ENCODE measurements around the gene FBXW5.

FBXW5 gene

DNA sequence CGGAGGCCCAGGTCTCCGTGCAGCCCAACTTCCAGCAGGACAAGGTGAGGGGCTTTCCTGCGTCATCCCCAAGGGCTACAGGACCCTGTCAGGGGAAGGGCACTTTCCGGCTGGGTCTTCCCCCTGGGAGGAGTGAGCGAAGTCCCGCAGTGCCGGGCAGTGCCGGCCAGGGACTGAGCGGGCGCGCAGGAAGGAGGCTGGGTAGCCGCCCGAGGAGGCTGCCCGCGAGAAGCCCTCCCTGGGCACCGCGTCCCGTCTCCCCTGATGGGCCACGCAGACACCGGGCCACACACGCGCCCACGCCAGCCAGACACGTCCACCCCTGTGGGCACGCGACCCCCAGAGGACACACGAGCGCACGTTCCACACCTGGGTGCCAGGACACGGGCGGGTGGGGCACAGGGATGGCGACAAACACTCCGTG, 33.1 kb upstream of the FBXW5 start:
- H3K9ac ChIP-seq (ENCODE audit: low read depth in 1 of 2, low read length in 2 of 2), result no peak overlapping the region
- H3K4me3 ChIP-seq (ENCODE audit: low read depth in 1 of 2, low read length in 2 of 2), result peak overlapping the region; percentile 40 to 45
- no peaks in the 10 kb centered on the region for H3K36me3 ChIP-seq (ENCODE audit: control insufficient read depth in 1 of 2, insufficient read depth in 2 of 2, low read length in 2 of 2)
- peaks cover 0 to 13% of the 10 kb centered on the region in 2 donors for H3K4me1 ChIP-seq (ENCODE audit: control insufficient read depth in 1 of 2, insufficient read depth in 2 of 2, low read length in 2 of 2)
- peaks cover 0 to 16% of the 10 kb centered on the region in 2 donors for H3K27me3 ChIP-seq (ENCODE audit: control insufficient read depth in 1 of 2, insufficient read depth in 2 of 2, low read length in 2 of 2)
- H3K9me3 ChIP-seq (ENCODE audit: control insufficient read depth in 1 of 2, low read length in 2 of 2), result no peaks in the 10 kb centered on the region
- H3K27ac ChIP-seq (ENCODE audit: low read depth, low read length), result no peak overlapping the region

GRCh38 chr9:136977223-136977622, 32.7 kb upstream of the FBXW5 start, which contains the start of gene PTGDS:
Gene PTGDS, plus strand, starts transcription at chr9:136977504. Its CDS starts 75 bp downstream, at chr9:136977579.
- H3K27me3 ChIP-seq (ENCODE audit: control insufficient read depth in 1 of 2, insufficient read depth in 2 of 2, low read length in 2 of 2), result peaks cover 0 to 16% of the 10 kb centered on the region in 2 donors
- H3K27ac ChIP-seq (ENCODE audit: low read depth, low read length), result no peak within 1 kb of the TSS
- H3K4me1 ChIP-seq (ENCODE audit: control insufficient read depth in 1 of 2, insufficient read depth in 2 of 2, low read length in 2 of 2), result peaks cover 0 to 13% of the 10 kb centered on the region in 2 donors
- H3K9me3 ChIP-seq (ENCODE audit: control insufficient read depth in 1 of 2, low read length in 2 of 2), result no peaks in the 10 kb centered on the region
- no peaks in the 10 kb centered on the region for H3K36me3 ChIP-seq (ENCODE audit: control insufficient read depth in 1 of 2, insufficient read depth in 2 of 2, low read length in 2 of 2)
- no peak within 1 kb of the TSS for H3K9ac ChIP-seq (ENCODE audit: low read depth in 1 of 2, low read length in 2 of 2)
- peak within 1 kb of the TSS; percentile 40 to 45 for H3K4me3 ChIP-seq (ENCODE audit: low read depth in 1 of 2, low read length in 2 of 2)

GRCh38 chr9:136975644-136976043, 31.1 kb upstream of the FBXW5 start:
- Histone ChIP-seq H3K4me3 (ENCODE audit: low read depth in 1 of 2, low read length in 2 of 2) (no peak overlapping the region), H3K9me3 (ENCODE audit: control insufficient read depth in 1 of 2, low read length in 2 of 2) (no peaks in the 10 kb centered on the region), H3K27ac (ENCODE audit: low read depth, low read length) (no peak overlapping the region), H3K4me1 (ENCODE audit: control insufficient read depth in 1 of 2, insufficient read depth in 2 of 2, low read length in 2 of 2) (peaks cover 0 to 13% of the 10 kb centered on the region in 2 donors), H3K36me3 (ENCODE audit: control insufficient read depth in 1 of 2, insufficient read depth in 2 of 2, low read length in 2 of 2) (no peaks in the 10 kb centered on the region), H3K9ac (ENCODE audit: low read depth in 1 of 2, low read length in 2 of 2) (no peak overlapping the region), H3K27me3 (ENCODE audit: control insufficient read depth in 1 of 2, insufficient read depth in 2 of 2, low read length in 2 of 2) (peaks cover 0 to 16% of the 10 kb centered on the region in 2 donors)

DNA sequence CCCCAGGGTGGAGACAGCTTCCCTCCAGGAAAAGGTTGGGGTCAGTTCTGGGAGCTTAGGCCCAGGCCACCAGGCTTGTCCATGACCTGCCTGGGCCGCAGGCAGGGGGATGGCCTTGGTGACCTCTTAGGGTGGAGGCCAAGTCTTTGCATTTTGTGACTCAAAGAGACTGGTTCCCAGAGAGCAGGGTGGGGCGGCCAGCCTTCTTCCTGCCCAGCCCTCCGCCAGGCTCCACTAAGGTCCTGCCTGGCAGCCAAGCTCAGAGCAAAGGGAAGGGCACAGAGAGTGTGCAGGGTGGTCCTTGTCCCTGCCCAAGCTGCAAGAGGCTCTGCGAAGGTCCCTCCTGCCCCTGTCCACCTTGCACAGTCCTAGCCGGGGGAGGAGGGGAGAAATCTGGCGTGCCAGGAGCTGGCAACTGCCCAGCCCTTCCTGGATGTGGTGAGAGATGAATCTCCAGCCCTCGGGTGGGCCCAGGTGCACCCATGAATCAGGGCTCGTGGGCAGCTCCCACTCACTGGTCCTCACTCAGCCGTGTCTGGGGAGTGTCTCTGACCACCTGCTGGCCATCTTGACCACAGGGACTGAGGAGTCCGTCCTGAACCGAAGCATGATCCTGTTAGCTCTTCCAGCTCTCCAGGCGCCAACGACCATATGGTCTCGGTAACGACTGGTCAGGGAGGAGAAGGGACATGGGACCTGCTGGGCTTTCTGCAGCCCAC, 30.4 kb upstream of the FBXW5 start:
- H3K4me1 ChIP-seq (ENCODE audit: control insufficient read depth in 1 of 2, insufficient read depth in 2 of 2, low read length in 2 of 2), result peaks cover 0 to 13% of the 10 kb centered on the region in 2 donors
- no peaks in the 10 kb centered on the region for H3K36me3 ChIP-seq (ENCODE audit: control insufficient read depth in 1 of 2, insufficient read depth in 2 of 2, low read length in 2 of 2)
- peaks cover 0 to 16% of the 10 kb centered on the region in 2 donors for H3K27me3 ChIP-seq (ENCODE audit: control insufficient read depth in 1 of 2, insufficient read depth in 2 of 2, low read length in 2 of 2)
- H3K4me3 ChIP-seq (ENCODE audit: low read depth in 1 of 2, low read length in 2 of 2), result no peak overlapping the region
- no peak overlapping the region for H3K9ac ChIP-seq (ENCODE audit: low read depth in 1 of 2, low read length in 2 of 2)
- no peak overlapping the region for H3K27ac ChIP-seq (ENCODE audit: low read depth, low read length)
- no peaks in the 10 kb centered on the region for H3K9me3 ChIP-seq (ENCODE audit: control insufficient read depth in 1 of 2, low read length in 2 of 2)

GRCh38 chr9:136973618-136974617, 29.4 kb upstream of the FBXW5 start:
- H3K27me3 ChIP-seq (ENCODE audit: control insufficient read depth in 1 of 2, insufficient read depth in 2 of 2, low read length in 2 of 2), result peaks cover 0 to 16% of the 10 kb centered on the region in 2 donors
- no peak overlapping the region for H3K27ac ChIP-seq (ENCODE audit: low read depth, low read length)
- no peaks in the 10 kb centered on the region for H3K9me3 ChIP-seq (ENCODE audit: control insufficient read depth in 1 of 2, low read length in 2 of 2)
- no peaks in the 10 kb centered on the region for H3K36me3 ChIP-seq (ENCODE audit: control insufficient read depth in 1 of 2, insufficient read depth in 2 of 2, low read length in 2 of 2)
- no peak overlapping the region for H3K9ac ChIP-seq (ENCODE audit: low read depth in 1 of 2, low read length in 2 of 2)
- no peak overlapping the region for H3K4me3 ChIP-seq (ENCODE audit: low read depth in 1 of 2, low read length in 2 of 2)
- H3K4me1 ChIP-seq (ENCODE audit: control insufficient read depth in 1 of 2, insufficient read depth in 2 of 2, low read length in 2 of 2), result peaks cover 0 to 13% of the 10 kb centered on the region in 2 donors

GRCh38 chr9:136972743-136973142, 28.2 kb upstream of the FBXW5 start:
- no peak overlapping the region for H3K9ac ChIP-seq (ENCODE audit: low read depth in 1 of 2, low read length in 2 of 2)
- H3K36me3 ChIP-seq (ENCODE audit: control insufficient read depth in 1 of 2, insufficient read depth in 2 of 2, low read length in 2 of 2), result no peaks in the 10 kb centered on the region
- peaks cover 0 to 8% of the 10 kb centered on the region in 2 donors for H3K4me1 ChIP-seq (ENCODE audit: control insufficient read depth in 1 of 2, insufficient read depth in 2 of 2, low read length in 2 of 2)
- peaks cover 0 to 14% of the 10 kb centered on the region in 2 donors for H3K27me3 ChIP-seq (ENCODE audit: control insufficient read depth in 1 of 2, insufficient read depth in 2 of 2, low read length in 2 of 2)
- H3K9me3 ChIP-seq (ENCODE audit: control insufficient read depth in 1 of 2, low read length in 2 of 2), result no peaks in the 10 kb centered on the region
- H3K27ac ChIP-seq (ENCODE audit: low read depth, low read length), result no peak overlapping the region
- H3K4me3 ChIP-seq (ENCODE audit: low read depth in 1 of 2, low read length in 2 of 2), result no peak overlapping the region

GRCh38 chr9:136972335-136972734, 27.8 kb upstream of the FBXW5 start:
- no peaks in the 10 kb centered on the region for H3K36me3 ChIP-seq (ENCODE audit: control insufficient read depth in 1 of 2, insufficient read depth in 2 of 2, low read length in 2 of 2)
- H3K27me3 ChIP-seq (ENCODE audit: control insufficient read depth in 1 of 2, insufficient read depth in 2 of 2, low read length in 2 of 2), result peaks cover 0 to 10% of the 10 kb centered on the region in 2 donors
- no peak overlapping the region for H3K9ac ChIP-seq (ENCODE audit: low read depth in 1 of 2, low read length in 2 of 2)
- no peaks in the 10 kb centered on the region for H3K9me3 ChIP-seq (ENCODE audit: control insufficient read depth in 1 of 2, low read length in 2 of 2)
- H3K4me1 ChIP-seq (ENCODE audit: control insufficient read depth in 1 of 2, insufficient read depth in 2 of 2, low read length in 2 of 2), result peaks cover 0 to 6% of the 10 kb centered on the region in 2 donors
- H3K27ac ChIP-seq (ENCODE audit: low read depth, low read length), result no peak overlapping the region
- no peak overlapping the region for H3K4me3 ChIP-seq (ENCODE audit: low read depth in 1 of 2, low read length in 2 of 2)

- Histone ChIP-seq H3K27ac (ENCODE audit: low read depth, low read length) (no peak overlapping the region), H3K9me3 (ENCODE audit: control insufficient read depth in 1 of 2, low read length in 2 of 2) (no peaks in the 10 kb centered on the region), H3K9ac (ENCODE audit: low read depth in 1 of 2, low read length in 2 of 2) (no peak overlapping the region), H3K4me1 (ENCODE audit: control insufficient read depth in 1 of 2, insufficient read depth in 2 of 2, low read length in 2 of 2) (peaks cover 0 to 5% of the 10 kb centered on the region in 2 donors), H3K27me3 (ENCODE audit: control insufficient read depth in 1 of 2, insufficient read depth in 2 of 2, low read length in 2 of 2) (peaks cover 0 to 5% of the 10 kb centered on the region in 2 donors), H3K4me3 (ENCODE audit: low read depth in 1 of 2, low read length in 2 of 2) (no peak overlapping the region), H3K36me3 (ENCODE audit: control insufficient read depth in 1 of 2, insufficient read depth in 2 of 2, low read length in 2 of 2) (no peaks in the 10 kb centered on the region)
These were observed 27.2 kb upstream of the FBXW5 start for GRCh38 chr9:136971746-136972145.

DNA sequence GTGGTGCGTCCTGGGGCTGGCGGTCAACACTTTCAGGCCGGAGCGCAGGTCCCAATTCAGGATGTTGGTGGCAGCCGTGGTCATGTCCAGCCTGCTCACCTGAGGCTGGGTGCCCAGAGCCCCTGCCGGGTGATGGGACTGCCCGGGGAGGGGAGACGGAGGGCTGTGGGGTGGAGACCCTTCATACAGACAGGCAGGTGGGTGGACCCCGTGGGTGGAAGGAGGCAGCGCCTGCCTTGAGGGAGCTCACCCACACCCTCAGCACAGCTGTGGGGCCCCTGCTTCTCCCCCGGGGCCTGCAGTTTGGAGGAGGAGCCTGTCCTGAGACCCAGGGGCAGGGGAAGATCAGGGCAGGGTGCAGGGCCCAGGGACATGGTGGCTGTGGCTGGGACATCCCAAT, 25.8 kb upstream of the FBXW5 start:
- H3K27me3 ChIP-seq (ENCODE audit: control insufficient read depth in 1 of 2, insufficient read depth in 2 of 2, low read length in 2 of 2), result no peaks in the 10 kb centered on the region
- H3K27ac ChIP-seq (ENCODE audit: low read depth, low read length), result no peak overlapping the region
- H3K4me1 ChIP-seq (ENCODE audit: control insufficient read depth in 1 of 2, insufficient read depth in 2 of 2, low read length in 2 of 2), result peaks cover 3 to 5% of the 10 kb centered on the region in 2 donors
- no peaks in the 10 kb centered on the region for H3K36me3 ChIP-seq (ENCODE audit: control insufficient read depth in 1 of 2, insufficient read depth in 2 of 2, low read length in 2 of 2)
- H3K9me3 ChIP-seq (ENCODE audit: control insufficient read depth in 1 of 2, low read length in 2 of 2), result no peaks in the 10 kb centered on the region
- H3K4me3 ChIP-seq (ENCODE audit: low read depth in 1 of 2, low read length in 2 of 2), result no peak overlapping the region
- no peak overlapping the region for H3K9ac ChIP-seq (ENCODE audit: low read depth in 1 of 2, low read length in 2 of 2)

GRCh38 chr9:136969774-136970173, 25.2 kb upstream of the FBXW5 start:
- no peaks in the 10 kb centered on the region for H3K27me3 ChIP-seq (ENCODE audit: control insufficient read depth in 1 of 2, insufficient read depth in 2 of 2, low read length in 2 of 2)
- H3K4me1 ChIP-seq (ENCODE audit: control insufficient read depth in 1 of 2, insufficient read depth in 2 of 2, low read length in 2 of 2), result peaks cover 5 to 6% of the 10 kb centered on the region in 2 donors
- H3K36me3 ChIP-seq (ENCODE audit: control insufficient read depth in 1 of 2, insufficient read depth in 2 of 2, low read length in 2 of 2), result no peaks in the 10 kb centered on the region
- no peak overlapping the region for H3K27ac ChIP-seq (ENCODE audit: low read depth, low read length)
- no peaks in the 10 kb centered on the region for H3K9me3 ChIP-seq (ENCODE audit: control insufficient read depth in 1 of 2, low read length in 2 of 2)
- no peak overlapping the region for H3K9ac ChIP-seq (ENCODE audit: low read depth in 1 of 2, low read length in 2 of 2)
- H3K4me3 ChIP-seq (ENCODE audit: low read depth in 1 of 2, low read length in 2 of 2), result no peak overlapping the region

Measured in duodenal mucosa (tissue), 2 donors.